GM18507 (cell line): ENCODE data around the gene STAP1.
A peak's percentile ranks its signal among the peaks of the same experiment; 100 is the strongest.
"Not testable (repeated sequence)": the region's sequence is repeated elsewhere in the genome, so short reads cannot be mapped to it uniquely, and the experiment has no call there.

Experiments used
- DNase-seq: peaks from one replicate; pipeline ENCODE4 v3.0.0; 2011; ENCODE audit warnings: low read depth; ENCODE audit not compliant: insufficient read length; ENCODE audit errors: extremely low spot score
- FAIRE-seq: peaks from 2 replicates; lab custom pipeline; 2011; peaks lifted over from hg19 to GRCh38; lab: Jason Lieb, UNC

Gene STAP1

GRCh38 chr4:67552146-67552792, 6.3 kb upstream of the STAP1 start:
- not testable (repeated sequence) for DNase-seq, FAIRE-seq

- FAIRE-seq (no peak), DNase-seq (no peak)
Measured at GRCh38 chr4:67554096-67554495, 4.4 kb upstream of the STAP1 start.

GRCh38 chr4:67555447-67555846, 3.1 kb upstream of the STAP1 start:
- FAIRE-seq (no peak), DNase-seq (no peak)

- FAIRE-seq (no peak), DNase-seq (no peak)
Measured at GRCh38 chr4:67556436-67556835, 2.1 kb upstream of the STAP1 start.

- FAIRE-seq = no peak
- no peak for DNase-seq
Measured at GRCh38 chr4:67565284-67565683, 6.8 kb downstream of the STAP1 start.

- FAIRE-seq (no peak), DNase-seq (no peak)
Measured at GRCh38 chr4:67566335-67566734, 7.8 kb downstream of the STAP1 start.

GRCh38 chr4:67568820-67569219, 10.3 kb downstream of the STAP1 start:
- no peak for DNase-seq
- peak; percentile 15 for FAIRE-seq

GRCh38 chr4:67570537-67570936, 12.0 kb downstream of the STAP1 start:
- no peak for FAIRE-seq
- no peak for DNase-seq

- no peak for DNase-seq
- no peak for FAIRE-seq
Measured at GRCh38 chr4:67571975-67572374, 13.4 kb downstream of the STAP1 start.

- FAIRE-seq (peak; percentile 62), DNase-seq (no peak)
Measured at GRCh38 chr4:67573193-67573592, 14.7 kb downstream of the STAP1 start.

- DNase-seq (no peak), FAIRE-seq (peak; percentile 97)
Measured at GRCh38 chr4:67575232-67576058, 16.9 kb downstream of the STAP1 start.

GRCh38 chr4:67576059-67576466, 17.5 kb downstream of the STAP1 start:
- no peak for DNase-seq
- FAIRE-seq = no peak

GRCh38 chr4:67576538-67576937, 18.0 kb downstream of the STAP1 start:
- peak; percentile 89 for FAIRE-seq
- DNase-seq = no peak

- no peak for DNase-seq
- no peak for FAIRE-seq
Measured at GRCh38 chr4:67580577-67580976, 22.1 kb downstream of the STAP1 start.

- FAIRE-seq (peak; percentile 85), DNase-seq (no peak)
Measured at GRCh38 chr4:67581208-67581857, 22.8 kb downstream of the STAP1 start.

- FAIRE-seq = peak; percentile 21
- DNase-seq = no peak
Measured at GRCh38 chr4:67581913-67582312, 23.4 kb downstream of the STAP1 start.

GRCh38 chr4:67584496-67584895, 26.0 kb downstream of the STAP1 start:
- FAIRE-seq (no peak), DNase-seq (no peak)

GRCh38 chr4:67587156-67587555, 28.6 kb downstream of the STAP1 start:
- FAIRE-seq (no peak), DNase-seq (no peak)

GRCh38 chr4:67593741-67594175, 35.2 kb downstream of the STAP1 start:
- DNase-seq (no peak), FAIRE-seq (no peak)

GRCh38 chr4:67603310-67604028, 44.9 kb downstream of the STAP1 start:
- DNase-seq (no peak), FAIRE-seq (no peak)
